GM18870 (cell line): ENCODE results near the gene LRRN2.
"Not testable (repeated sequence)": the region's sequence is repeated elsewhere in the genome, so short reads cannot be mapped to it uniquely, and the experiment has no call there.

Source experiments
- ATAC-seq: cut with Tn5 transposase; IDR thresholded peaks from one replicate; pipeline ENCODE4 v1.9.1; 2021; ENCODE audit warnings: moderate library complexity; ENCODE audit not compliant: unreplicated experiment

Gene LRRN2

DNA sequence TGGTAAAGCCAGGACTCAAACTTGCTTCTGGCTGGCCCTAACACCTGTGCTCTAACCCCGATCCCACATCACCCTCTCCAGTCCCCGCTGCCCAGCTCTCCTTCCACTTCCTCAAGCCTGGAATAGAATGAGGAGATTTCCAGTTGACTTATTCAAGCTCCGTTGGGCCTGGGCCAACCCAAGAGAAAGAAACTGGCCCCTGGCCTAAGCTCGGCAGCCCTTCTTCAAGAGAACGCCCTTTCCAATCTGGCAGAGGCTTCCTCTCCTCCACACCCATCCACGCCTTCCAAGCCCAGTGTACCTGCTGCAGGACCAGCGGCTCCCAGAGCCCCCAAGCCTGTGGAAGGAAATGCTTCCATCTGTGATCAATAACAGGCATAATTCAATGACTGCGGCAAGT, 51.9 kb downstream of the LRRN2 start:
- ATAC-seq, result no peak

- ATAC-seq, result no peak
These were observed 55.2 kb downstream of the LRRN2 start for GRCh38 chr1:204630132-204630905.

GRCh38 chr1:204629459-204629858, 56.1 kb downstream of the LRRN2 start:
- not testable (repeated sequence) for ATAC-seq

- no peak for ATAC-seq
These were observed 56.7 kb downstream of the LRRN2 start for GRCh38 chr1:204628868-204629267.

DNA sequence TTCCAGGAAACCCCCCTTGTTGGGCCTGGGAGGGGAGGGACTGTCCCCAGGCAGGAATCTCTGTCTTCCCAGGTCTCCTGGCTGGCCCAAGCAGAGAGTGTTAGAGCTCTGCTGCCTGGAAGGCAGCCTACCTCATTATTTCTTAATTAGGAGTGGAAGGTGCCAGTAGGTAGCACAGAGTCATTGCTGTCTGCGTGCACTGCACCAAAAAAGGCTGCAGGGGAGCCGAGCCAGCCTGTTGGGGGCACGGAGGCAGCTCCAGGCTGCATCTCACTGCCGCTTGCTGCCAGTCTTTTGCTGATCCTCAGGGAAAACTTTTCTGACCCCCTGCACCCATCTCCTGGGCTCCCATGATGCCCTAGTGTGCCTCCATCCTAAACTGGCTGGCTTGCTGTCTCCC, 58.1 kb downstream of the LRRN2 start:
- ATAC-seq, result no peak

DNA sequence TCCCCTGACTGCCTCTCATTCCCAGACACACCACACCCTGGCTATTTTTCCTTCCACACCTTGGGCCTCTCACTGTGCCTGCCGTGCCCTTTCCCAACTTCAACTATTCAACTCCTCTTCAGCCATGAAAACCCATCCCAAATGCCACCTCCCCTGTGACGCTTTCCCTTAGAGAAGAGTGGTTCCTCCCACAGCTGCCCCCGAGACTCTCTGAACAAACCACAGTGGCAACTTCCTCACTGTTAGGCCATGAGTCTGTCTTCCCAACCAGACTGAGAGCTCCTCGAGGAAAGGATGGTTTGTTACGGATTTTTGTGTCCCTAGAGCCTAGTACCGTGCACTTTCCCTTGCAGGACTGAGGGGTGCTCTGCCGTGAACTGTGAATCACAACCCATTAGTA, 59.2 kb downstream of the LRRN2 start:
- no peak for ATAC-seq

DNA sequence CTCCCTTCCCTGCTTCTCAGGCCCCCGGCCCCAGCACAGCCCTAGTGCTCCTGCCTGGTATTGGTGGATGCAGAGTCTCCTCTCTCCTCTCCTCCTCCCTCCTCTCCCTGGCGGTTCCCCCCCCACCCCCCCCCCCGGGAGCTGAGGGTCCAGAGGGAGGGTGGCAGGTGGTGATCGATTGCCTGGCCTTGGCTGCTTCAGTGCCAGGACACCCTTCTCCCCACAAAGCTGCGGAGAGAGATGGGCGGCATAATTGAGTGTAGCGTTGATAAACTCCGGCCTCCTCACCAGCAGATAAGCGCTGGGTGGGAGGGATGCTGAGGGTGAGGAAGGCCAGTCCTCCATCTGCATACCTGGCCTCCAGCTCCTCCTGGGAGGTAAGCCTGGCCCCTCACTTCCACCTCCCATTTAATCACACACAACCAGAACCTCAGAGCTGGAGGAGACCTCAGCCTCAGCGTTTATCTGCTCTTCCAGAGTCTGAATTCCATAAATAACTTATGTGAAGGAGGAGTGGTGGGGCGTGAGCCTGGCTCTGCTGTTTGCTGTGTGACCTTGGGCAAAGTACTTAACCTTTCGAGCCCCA, 60.8 kb downstream of the LRRN2 start:
- ATAC-seq, result no peak

DNA sequence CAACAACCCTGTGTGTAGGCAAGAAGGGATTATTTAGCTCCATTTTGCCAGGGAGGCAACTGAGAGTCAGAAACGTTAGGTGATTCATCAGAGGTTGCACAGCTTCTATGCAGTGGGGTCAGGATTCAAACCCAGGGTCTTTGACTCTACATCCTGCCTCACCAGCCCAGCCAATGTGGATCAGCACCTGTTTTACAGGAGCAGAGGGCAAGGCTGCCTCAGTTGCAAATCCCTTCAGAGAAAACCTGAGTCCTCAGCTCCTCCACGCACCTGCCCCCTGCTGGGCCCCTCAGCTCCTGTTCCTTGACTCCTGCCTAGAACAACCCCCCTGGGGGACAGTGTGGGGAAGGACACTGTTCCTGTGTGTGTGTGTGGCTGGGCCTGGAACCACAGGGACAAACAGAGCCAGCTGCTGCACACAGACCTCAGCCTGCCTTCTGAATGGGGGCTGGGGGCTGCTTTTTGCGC, 61.6 kb downstream of the LRRN2 start:
- ATAC-seq, result no peak

DNA sequence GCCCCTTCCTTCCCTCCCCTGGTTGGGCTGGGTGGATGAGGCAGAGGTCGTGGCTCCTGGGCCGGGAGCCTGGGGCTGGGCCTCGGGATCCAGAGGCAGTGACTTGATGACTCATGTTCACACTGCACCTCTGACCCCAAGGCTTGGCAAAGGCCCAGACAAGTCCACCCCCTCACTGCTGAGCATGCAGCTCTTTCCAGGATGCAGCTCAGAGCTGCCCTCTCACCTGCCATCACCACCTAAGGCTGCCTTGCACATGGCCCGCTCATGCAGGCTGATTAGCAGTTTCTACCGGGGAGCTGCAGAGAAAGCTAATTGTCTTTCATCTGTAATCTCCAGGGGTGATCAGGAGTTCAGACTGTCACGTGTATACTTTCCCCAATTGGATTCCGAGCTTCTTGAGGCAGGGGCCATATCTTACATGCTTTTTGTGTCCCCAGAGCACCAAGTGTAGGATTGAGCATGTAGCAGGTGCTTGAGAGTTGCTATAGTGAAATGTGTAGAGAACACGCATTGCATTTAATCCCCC, 62.1 kb downstream of the LRRN2 start:
- ATAC-seq, result no peak

- ATAC-seq, result no peak
These were observed 63.5 kb downstream of the LRRN2 start for GRCh38 chr1:204621996-204622395.

DNA sequence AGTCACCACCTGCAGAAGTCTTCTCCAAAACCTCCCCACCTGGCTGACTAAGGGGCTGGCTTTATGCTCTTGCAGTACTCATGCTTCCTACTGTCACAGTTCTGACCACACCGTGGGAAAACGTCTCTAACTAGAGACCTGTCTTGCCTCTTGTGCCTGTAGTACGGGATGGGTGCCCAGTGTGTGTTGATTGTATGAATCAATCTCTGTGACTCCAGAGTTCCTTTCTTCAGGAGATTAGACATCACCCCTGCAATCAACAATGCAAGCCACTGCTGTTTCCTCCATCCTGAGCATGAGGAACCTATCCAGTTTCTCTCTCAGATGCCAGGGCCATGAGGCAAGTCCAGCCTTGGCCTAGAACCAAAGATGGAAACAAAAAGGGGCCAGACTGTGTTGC, 64.1 kb downstream of the LRRN2 start:
- ATAC-seq, result no peak

GRCh38 chr1:204619721-204620120, 65.8 kb downstream of the LRRN2 start:
- no peak for ATAC-seq

DNA sequence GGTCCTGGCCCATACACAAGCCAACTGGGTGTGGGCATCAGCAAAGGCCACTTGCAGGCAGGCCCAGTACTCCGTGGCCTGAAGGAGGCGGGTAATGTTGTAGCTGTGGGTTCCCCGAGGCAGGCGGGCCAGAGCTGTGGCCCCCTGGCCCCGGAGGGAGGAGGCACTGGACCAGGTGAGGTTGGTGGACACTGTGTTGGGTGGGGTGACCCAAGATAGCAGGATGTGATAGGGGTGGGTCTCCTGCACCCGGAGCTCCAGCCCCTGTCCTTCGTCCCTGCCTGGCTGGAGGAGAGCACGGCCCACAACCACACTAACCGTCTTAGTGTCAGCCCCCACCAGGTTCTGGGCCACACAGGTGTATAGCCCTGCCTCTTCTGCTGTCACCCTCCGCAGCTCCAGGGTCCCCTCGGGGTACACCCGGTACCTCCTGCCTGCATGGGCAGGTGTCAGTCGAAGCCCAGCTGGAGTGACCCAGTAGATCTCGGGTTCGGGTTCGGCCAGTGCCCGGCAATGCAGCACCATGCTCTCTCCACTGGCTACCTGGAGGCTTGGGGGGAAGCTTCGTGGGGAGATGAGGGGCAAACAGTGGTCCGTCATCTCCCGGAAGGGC, 67.3 kb downstream of the LRRN2 start:
- ATAC-seq, result no peak

DNA sequence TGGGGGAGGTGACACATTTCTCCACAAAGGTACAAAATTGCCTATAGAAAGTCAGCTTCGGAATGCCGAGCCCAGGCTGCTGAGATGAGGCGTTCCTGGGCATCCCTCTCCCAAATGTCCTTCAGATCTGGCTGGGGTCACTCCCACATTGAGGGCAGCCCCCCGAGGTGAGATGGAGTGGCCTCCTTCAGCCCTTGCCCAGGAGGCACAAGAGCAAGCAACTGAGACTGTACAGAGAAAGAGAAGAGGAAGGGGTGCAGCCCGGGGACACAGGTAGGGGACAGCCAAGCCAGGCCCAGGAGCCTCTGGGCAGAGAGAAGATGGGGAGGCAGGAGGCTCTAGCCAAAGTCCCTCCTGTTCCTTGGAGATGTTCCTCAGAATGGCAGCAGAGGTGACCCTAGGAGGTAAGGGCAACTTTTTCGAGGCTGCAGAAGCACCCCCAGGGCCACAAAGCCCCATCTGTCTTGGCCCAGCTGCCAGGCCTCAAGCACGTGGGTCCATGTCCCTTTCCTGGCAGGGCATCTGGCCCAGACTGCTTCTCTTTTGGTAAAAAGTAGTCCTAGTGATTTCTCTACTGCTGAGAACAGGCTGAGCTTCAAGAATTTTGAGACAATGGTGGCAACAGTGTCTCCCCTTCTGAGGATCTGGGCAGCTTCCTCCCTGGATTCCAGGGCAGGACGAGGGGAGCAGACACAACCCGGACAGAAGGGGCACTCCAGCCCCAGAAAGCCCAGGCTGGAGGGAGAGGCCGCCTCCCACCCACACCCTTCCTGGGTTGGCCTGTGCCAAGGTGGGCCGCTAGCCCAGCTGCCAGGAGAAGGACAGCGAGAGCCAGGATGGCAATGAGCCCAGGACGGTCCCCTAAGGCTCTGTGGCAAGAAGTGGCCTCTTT, 68.0 kb downstream of the LRRN2 start:
- no peak for ATAC-seq

- no peak for ATAC-seq
These were observed 68.9 kb downstream of the LRRN2 start for GRCh38 chr1:204616641-204617040.

GRCh38 chr1:204615881-204616280, 69.7 kb downstream of the LRRN2 start:
- ATAC-seq, result no peak

DNA sequence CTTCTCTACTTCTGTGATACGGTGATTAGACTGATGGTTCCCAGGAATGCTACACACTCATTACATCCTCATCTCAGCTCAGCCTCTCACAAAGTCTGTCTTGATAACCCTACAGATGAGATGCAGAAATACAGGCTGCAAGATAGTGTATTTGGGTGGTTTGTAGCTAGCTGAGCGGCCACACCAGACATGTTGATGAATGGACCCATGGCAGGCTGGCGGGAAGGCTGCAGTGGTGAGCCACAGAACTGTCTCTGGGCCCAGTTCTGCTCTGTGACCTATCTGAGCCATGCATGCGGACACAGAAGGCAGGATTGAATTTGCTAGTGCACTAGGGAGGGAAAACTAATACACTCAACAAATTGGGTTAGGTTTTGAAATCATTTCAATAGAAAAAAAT, 71.9 kb downstream of the LRRN2 start:
- no peak for ATAC-seq

DNA sequence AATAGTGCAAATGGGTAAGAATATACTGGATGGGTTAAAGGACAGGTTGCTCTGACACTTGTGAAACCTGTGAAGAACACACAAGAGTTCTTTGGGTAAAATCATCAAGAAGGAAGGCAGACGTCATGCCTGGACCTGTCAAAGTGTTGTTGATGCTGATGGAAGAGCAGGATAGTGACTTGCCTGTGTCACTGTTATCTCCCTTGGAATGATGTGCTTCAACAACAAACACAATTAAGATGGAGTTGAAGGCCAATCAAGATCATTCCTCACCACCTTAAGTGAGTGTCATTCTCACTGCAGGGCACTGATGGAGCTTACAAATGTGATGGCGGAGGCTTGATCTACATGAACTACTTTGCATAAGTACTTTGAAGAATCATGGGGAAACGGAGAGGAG, 73.2 kb downstream of the LRRN2 start:
- ATAC-seq, result no peak

- ATAC-seq, result no peak
These were observed 74.5 kb downstream of the LRRN2 start for GRCh38 chr1:204611036-204611435.

GRCh38 chr1:204607910-204608309, 77.6 kb downstream of the LRRN2 start:
- ATAC-seq, result no peak

- no peak for ATAC-seq
These were observed 79.7 kb downstream of the LRRN2 start for GRCh38 chr1:204605791-204606190.
